ENCODE results near the gene PLEKHG4.

The PLEKHG4 gene

GRCh38 chr16:67245186-67245585 is 34.1 kb upstream of the PLEKHG4 start:
- no peak for DNase-seq

GRCh38 chr16:67245674-67246080 is 33.7 kb upstream of the PLEKHG4 start:
- DNase-seq = no peak

GRCh38 chr16:67246081-67246755 is 33.1 kb upstream of the PLEKHG4 start:
- peak in 1 of 2 donors; percentile 45 for DNase-seq

- no peak for DNase-seq
These were observed 32.6 kb upstream of the PLEKHG4 start for GRCh38 chr16:67246756-67247191.

DNA sequence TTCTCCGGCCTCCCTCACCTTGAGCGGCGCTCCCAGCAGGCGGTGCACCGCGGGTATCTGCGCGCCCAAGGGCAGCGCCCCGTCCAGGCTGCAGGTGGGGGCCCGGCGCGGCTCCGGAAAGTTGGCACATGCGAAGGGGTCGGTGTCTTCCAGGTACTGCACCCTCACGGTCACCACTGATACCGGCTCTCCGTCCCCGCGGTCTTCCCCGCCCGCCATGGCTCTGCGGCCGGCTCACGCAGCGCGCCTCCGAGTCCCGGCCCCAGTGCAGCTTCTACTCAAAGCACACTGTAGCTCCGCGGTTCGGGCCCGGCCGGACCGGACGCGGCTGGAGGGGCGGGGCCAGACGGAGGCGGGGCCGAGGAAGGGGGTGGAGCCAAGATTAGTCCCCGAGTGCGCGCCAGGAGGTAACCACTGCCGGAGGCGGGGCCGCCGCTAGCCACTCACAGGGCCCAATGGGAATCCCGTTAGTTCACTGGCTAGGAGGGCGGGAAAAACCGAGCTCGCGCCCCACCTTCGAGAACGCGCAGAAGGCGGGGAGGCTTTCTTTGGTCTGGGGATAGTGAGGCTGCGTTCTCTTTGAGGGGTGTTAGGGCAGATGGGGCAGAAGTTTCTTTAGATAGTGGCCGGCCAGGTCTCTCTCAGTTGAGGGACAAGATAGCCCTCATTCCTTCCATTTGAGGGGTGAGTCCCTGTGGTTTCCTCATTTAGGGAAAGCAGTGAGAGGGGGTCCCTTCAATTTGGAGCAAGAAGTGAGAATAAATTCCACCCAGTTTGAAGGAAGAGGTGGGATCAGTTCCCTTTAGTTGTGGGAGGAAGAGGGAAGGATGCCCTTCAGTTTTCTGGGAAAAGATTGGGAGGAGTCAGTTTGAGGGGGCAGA is 31.9 kb upstream of the PLEKHG4 start, which contains the start of gene FHOD1:
TSS of gene FHOD1 (minus strand) at position 290 of the 881 bp plus-strand sequence. CDS start at position 219, 71 bp downstream.
- peak; percentile 82 to 87 for DNase-seq

- no peak for DNase-seq
These were observed 31.3 kb upstream of the PLEKHG4 start for GRCh38 chr16:67248073-67248400.

DNA sequence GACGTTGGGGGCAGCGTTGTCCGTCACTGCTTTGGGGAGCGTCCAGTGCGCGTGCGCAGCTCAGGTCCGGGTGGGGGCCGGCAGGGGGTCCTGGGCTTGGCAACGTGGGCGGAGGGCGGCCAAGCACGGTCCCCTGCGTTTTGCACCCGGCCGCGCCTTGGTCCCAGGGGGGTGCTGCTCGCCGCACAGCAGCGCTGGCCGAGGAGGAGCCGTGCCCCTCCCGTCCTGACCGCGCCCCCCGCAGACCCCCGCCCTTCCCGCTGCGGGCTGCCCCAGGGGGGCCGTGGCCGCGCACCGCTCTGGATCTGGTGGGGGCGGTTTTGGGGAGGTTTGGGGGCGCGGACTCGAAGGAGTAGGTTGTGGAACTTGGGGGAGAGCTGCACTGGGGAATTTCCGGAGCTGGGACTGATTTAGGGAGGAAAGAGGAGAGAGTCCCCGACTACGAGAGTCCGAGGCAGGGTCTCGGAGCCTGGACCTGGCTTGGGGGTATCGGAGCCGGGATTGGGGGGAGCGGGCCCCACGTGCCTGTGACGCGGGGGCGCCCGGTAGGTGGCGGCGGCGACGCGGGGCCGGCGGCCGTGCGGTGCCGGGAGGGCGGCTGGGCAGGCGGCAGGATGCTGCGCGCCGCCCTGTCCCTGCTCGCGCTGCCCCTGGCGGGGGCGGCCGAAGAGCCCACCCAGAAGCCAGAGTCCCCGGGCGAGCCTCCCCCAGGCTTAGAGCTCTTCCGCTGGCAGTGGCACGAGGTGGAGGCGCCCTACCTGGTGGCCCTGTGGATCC is 30.7 kb upstream of the PLEKHG4 start, which contains the start of gene SLC9A5:
TSS of gene SLC9A5 (plus strand) at position 579 of the 777 bp plus-strand sequence. CDS start at position 615, 36 bp downstream.
- no peak for DNase-seq

- no peak for DNase-seq
These were observed 29.9 kb upstream of the PLEKHG4 start for GRCh38 chr16:67249178-67250044.

DNA sequence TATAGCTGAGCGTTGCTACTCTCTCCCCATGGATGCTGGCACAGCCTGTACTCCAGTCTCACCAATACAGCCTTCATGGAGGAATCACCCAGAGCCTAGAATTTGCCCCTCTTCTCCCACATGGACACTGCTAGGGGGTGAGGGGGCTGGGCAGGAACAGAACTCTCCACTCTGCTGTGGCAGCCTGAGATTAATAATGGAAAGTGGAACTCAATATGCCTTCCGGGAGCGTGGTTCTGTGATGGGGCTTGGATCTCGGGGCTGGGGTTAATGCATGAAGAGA is 29.3 kb upstream of the PLEKHG4 start:
- no peak for DNase-seq

- no peak for DNase-seq
These were observed 26.5 kb upstream of the PLEKHG4 start for GRCh38 chr16:67252609-67253497.

GRCh38 chr16:67254801-67255552 is 24.4 kb upstream of the PLEKHG4 start:
- no peak for DNase-seq

- DNase-seq = no peak
These were observed 23.6 kb upstream of the PLEKHG4 start for GRCh38 chr16:67255553-67256221.

- DNase-seq = no peak
These were observed 22.6 kb upstream of the PLEKHG4 start for GRCh38 chr16:67256701-67257230.

DNA sequence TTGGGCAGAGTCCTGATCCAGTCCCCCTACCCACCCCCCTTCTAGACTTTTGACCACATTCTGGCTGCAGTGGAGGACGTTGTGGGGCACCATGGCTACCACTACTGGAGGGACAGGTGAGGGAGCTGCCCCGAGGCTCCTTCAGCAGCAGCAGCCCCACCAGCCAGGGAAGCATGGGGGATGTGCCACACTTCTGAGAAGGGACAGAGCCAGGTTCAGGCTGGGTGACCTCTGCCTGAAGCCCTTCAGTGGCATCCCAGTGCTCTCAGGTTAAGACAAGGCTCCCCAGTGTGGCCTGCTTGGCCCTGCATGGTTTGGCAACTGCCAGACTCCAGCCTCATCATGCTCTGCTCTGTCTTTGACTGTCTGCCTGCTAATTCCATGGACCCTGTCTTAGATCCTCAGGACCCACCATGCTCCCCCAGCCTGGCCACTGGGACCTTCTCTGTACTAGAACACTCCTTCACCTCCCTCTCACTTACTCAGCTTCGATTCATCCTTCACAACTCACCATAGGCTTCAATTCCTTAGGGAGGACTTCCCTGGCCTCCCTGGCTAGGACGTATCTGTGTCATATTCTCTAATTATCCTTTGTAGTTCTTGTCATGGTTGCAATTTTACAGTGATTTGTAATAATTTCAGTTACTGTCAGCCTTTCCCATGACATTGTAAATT is 21.7 kb upstream of the PLEKHG4 start:
- DNase-seq = no peak

- DNase-seq = no peak
These were observed 21.0 kb upstream of the PLEKHG4 start for GRCh38 chr16:67258161-67258835.

- DNase-seq = no peak
These were observed 19.6 kb upstream of the PLEKHG4 start for GRCh38 chr16:67259705-67260104.

GRCh38 chr16:67260426-67261063 is 18.8 kb upstream of the PLEKHG4 start:
- no peak for DNase-seq

DNA sequence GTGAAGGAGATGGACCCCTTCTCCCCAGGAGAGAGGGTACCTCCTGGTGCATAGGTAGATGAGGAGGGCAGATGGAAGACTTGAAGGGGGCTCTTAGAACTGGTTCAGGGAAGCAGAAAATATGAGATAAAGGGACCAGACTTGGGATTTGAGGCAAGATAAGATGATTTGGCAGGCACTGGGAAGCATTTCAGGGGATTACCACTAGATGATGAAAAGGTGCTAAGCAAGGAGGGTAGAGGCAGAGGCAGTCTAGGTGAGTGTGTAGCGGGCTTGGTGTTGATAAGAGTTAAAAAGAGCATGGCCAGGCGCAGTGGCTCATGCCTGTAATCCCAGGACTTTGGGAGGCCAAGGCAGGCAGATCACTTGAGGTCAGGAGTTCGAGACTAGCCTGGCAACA is 16.1 kb upstream of the PLEKHG4 start:
- no peak for DNase-seq

All from hippocampal formation (tissue), 2 donors.